ENCODE results near the gene FHAD1.

Gene FHAD1

DNA sequence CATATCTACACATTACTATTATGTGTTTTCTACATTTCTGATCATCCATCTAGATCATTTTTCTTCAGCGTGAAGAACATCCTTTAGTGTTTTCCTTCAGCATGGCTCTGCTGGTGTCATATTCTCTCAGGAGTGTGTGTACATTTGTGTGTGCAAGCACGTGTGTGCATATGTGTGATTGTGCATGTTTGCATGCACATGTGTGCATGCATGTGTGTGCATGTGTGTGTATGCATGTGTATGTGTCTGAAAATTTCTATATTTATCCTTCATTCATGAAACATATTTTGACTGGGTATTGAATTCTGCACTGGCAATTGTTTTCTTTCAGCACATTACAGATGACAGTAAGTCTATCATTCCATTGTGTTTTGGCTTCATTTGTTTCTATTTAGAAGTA, 74.6 kb downstream of the FHAD1 start:
- H3K27me3 ChIP-seq (ENCODE audit: low read depth, low read length): 0 out of 2 replicates have a peak, but pooled peaks cover 2% of the 10 kb centered on the region
- peaks cover 9% of the 10 kb centered on the region; the same call in 1 of the 2 replicates for H3K9me3 ChIP-seq (ENCODE audit: insufficient read depth, low read length)
- H3K9ac ChIP-seq (ENCODE audit: low read length): no peak overlapping the region
- H3K4me1 ChIP-seq (ENCODE audit: low read length): peaks cover 9% of the 10 kb centered on the region; the same call in 1 of the 2 replicates
- H3K79me2 ChIP-seq (ENCODE audit: low read length): no peaks in the 10 kb centered on the region
- H3K36me3 ChIP-seq (replicated peaks; ENCODE audit: low read depth, low read length): peaks cover 2% of the 10 kb centered on the region
- no peaks in the 10 kb centered on the region for H4K20me1 ChIP-seq (ENCODE audit: insufficient read depth, low read length)
- TF ChIP-seq EZH2phosphoT487 (IDR thresholded peaks at IDR 0.05; ENCODE audit: low read depth): no peak
- TF ChIP-seq, protein P1, sequence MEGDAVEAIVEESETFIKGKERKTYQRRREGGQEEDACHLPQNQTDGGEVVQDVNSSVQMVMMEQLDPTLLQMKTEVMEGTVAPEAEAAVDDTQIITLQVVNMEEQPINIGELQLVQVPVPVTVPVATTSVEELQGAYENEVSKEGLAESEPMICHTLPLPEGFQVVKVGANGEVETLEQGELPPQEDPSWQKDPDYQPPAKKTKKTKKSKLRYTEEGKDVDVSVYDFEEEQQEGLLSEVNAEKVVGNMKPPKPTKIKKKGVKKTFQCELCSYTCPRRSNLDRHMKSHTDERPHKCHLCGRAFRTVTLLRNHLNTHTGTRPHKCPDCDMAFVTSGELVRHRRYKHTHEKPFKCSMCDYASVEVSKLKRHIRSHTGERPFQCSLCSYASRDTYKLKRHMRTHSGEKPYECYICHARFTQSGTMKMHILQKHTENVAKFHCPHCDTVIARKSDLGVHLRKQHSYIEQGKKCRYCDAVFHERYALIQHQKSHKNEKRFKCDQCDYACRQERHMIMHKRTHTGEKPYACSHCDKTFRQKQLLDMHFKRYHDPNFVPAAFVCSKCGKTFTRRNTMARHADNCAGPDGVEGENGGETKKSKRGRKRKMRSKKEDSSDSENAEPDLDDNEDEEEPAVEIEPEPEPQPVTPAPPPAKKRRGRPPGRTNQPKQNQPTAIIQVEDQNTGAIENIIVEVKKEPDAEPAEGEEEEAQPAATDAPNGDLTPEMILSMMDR (IDR thresholded peaks at IDR 0.05; ENCODE audit: low read depth, low read length): no peak
- H3K4me3 ChIP-seq (ENCODE audit: low read length): no peak overlapping the region
- H2AFZ ChIP-seq (ENCODE audit: low read depth, low read length): no peak overlapping the region
- no peak overlapping the region for H3K4me2 ChIP-seq (ENCODE audit: low read length)
- no peak overlapping the region for H3K27ac ChIP-seq (ENCODE audit: low read length)

- H3K4me2 ChIP-seq (ENCODE audit: low read length): no peak overlapping the region
- no peaks in the 10 kb centered on the region for H4K20me1 ChIP-seq (ENCODE audit: insufficient read depth, low read length)
- peaks cover 2% of the 10 kb centered on the region for H3K36me3 ChIP-seq (replicated peaks; ENCODE audit: low read depth, low read length)
- H3K4me3 ChIP-seq (ENCODE audit: low read length): no peak overlapping the region
- no peak overlapping the region for H3K27ac ChIP-seq (ENCODE audit: low read length)
- peaks cover 9% of the 10 kb centered on the region; the same call in 1 of the 2 replicates for H3K4me1 ChIP-seq (ENCODE audit: low read length)
- H2AFZ ChIP-seq (ENCODE audit: low read depth, low read length): no peak overlapping the region
- H3K9me3 ChIP-seq (ENCODE audit: insufficient read depth, low read length): peaks cover 9% of the 10 kb centered on the region; the same call in 1 of the 2 replicates
- no peak overlapping the region for H3K9ac ChIP-seq (ENCODE audit: low read length)
- 0 out of 2 replicates have a peak, but pooled peaks cover 2% of the 10 kb centered on the region for H3K27me3 ChIP-seq (ENCODE audit: low read depth, low read length)
- TF ChIP-seq EZH2phosphoT487 (IDR thresholded peaks at IDR 0.05; ENCODE audit: low read depth): no peak
- TF ChIP-seq, protein P1 (IDR thresholded peaks at IDR 0.05; ENCODE audit: low read depth, low read length): no peak
- H3K79me2 ChIP-seq (ENCODE audit: low read length): no peaks in the 10 kb centered on the region
These were observed 75.8 kb downstream of the FHAD1 start for GRCh38 chr1:15322648-15323350.

DNA sequence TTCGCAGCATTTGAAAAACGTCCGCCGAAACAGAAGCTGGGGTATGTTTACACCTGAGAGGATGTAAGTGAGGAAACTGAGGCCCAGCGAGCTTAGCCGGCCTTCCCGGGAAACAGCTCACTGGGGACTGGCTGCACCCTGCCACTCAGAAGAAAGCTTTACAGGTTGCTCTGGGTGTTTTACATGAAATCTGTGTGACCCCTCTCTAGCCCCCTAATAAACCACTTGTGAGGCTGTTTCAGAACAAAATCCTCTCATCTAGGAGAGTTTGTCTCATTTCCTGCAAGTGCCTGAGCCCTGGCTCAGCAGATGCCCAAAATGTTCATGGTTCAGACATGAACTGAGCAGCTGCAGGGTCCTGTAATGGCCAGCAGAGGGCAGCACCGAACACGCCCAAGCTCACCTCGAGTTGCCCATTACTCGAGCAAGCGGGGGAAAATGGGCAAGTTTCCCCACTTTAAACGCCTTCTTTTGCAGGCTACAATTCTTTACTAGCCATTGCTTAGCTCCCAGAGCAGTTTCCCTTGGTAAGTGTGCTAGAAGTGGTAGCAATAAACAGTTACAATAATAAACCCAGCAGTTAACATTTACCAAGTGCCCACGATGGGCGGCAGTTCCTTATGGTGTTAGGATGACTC, 76.4 kb downstream of the FHAD1 start:
- TF ChIP-seq, protein P1 (IDR thresholded peaks at IDR 0.05; ENCODE audit: low read depth, low read length): peak; percentile 86
- no peak for TF ChIP-seq EZH2phosphoT487 (IDR thresholded peaks at IDR 0.05; ENCODE audit: low read depth)
- Histone ChIP-seq H3K36me3 (replicated peaks; ENCODE audit: low read depth, low read length) (peaks cover 2% of the 10 kb centered on the region), H2AFZ (ENCODE audit: low read depth, low read length) (peak overlapping the region; percentile 35; the same call in 1 of the 2 replicates), H3K27ac (ENCODE audit: low read length) (no peak overlapping the region), H3K79me2 (ENCODE audit: low read length) (no peaks in the 10 kb centered on the region), H3K27me3 (ENCODE audit: low read depth, low read length) (0 out of 2 replicates have a peak, but pooled peaks cover 2% of the 10 kb centered on the region), H3K4me2 (ENCODE audit: low read length) (peak overlapping the region; percentile 59), H3K9me3 (ENCODE audit: insufficient read depth, low read length) (peaks cover 9% of the 10 kb centered on the region; the same call in 1 of the 2 replicates), H3K4me3 (ENCODE audit: low read length) (peak overlapping the region; percentile 51), H3K9ac (ENCODE audit: low read length) (no peak overlapping the region), H4K20me1 (ENCODE audit: insufficient read depth, low read length) (no peaks in the 10 kb centered on the region), H3K4me1 (ENCODE audit: low read length) (peaks cover 9% of the 10 kb centered on the region; the same call in 1 of the 2 replicates)
